Ishikawa (cell line): ENCODE measurements around the gene RAB28.

Source experiments
- CEBPB ChIP-seq: IDR thresholded peaks from 2 replicates; pipeline ENCODE4 v1.6.1; 2012
- CREB1 ChIP-seq: IDR thresholded peaks from 2 replicates; pipeline ENCODE4 v1.6.1; 2012; ENCODE audit warnings: low read depth
- EGR1 ChIP-seq: IDR thresholded peaks from 2 replicates; pipeline ENCODE4 v1.6.1; 2012
- EP300 ChIP-seq: IDR thresholded peaks from 2 replicates; pipeline ENCODE4 v1.6.1; 2012; ENCODE audit warnings: borderline replicate concordance
- FOXM1 ChIP-seq: IDR thresholded peaks from 2 replicates; pipeline ENCODE4 v1.6.1; 2012; ENCODE audit warnings: low read depth, borderline replicate concordance
- MAX ChIP-seq: IDR thresholded peaks from 2 replicates; pipeline ENCODE4 v1.6.1; 2012
- NFIC ChIP-seq: IDR thresholded peaks from 2 replicates; pipeline ENCODE4 v1.6.1; 2012
- RAD21 ChIP-seq: IDR thresholded peaks from 2 replicates; pipeline ENCODE4 v1.6.1; 2012; ENCODE audit warnings: low read depth
- REST ChIP-seq: IDR thresholded peaks from 2 replicates; pipeline ENCODE4 v1.6.1; 2012; ENCODE audit warnings: low read depth, mild to moderate bottlenecking
- TAF1 ChIP-seq: IDR thresholded peaks from 2 replicates; pipeline ENCODE4 v1.6.1; 2012; ENCODE audit warnings: low read depth, mild to moderate bottlenecking
- TCF12 ChIP-seq: IDR thresholded peaks from 2 replicates; pipeline ENCODE4 v1.6.1; 2012; ENCODE audit warnings: low read depth
- TEAD4 ChIP-seq: IDR thresholded peaks from 2 replicates; pipeline ENCODE4 v1.6.1; 2012
- USF1 ChIP-seq: IDR thresholded peaks from 2 replicates; pipeline ENCODE4 v1.6.1; 2012
- YY1 ChIP-seq: IDR thresholded peaks from 2 replicates; pipeline ENCODE4 v1.6.1; 2012; ENCODE audit warnings: low read depth
- ZBTB7A ChIP-seq: IDR thresholded peaks from 2 replicates; pipeline ENCODE4 v1.6.1; 2012; ENCODE audit warnings: low read depth

The RAB28 gene

GRCh38 chr4:13403833-13404232 lies 80.3 kb downstream of the RAB28 start:
- TF ChIP-seq TCF12, result no peak
- TF ChIP-seq RAD21, result no peak
- no peak for TF ChIP-seq REST
- TF ChIP-seq CREB1, result no peak
- TF ChIP-seq FOXM1, result no peak
- no peak for TF ChIP-seq ZBTB7A
- no peak for TF ChIP-seq MAX
- no peak for TF ChIP-seq EP300
- TF ChIP-seq YY1, result no peak
- TF ChIP-seq USF1, result no peak
- TF ChIP-seq TAF1, result no peak
- no peak for TF ChIP-seq NFIC
- no peak for TF ChIP-seq TEAD4
- TF ChIP-seq CEBPB, result no peak
- no peak for TF ChIP-seq EGR1

GRCh38 chr4:13403326-13403725 lies 80.8 kb downstream of the RAB28 start:
- no peak for TF ChIP-seq EP300
- no peak for TF ChIP-seq CEBPB
- no peak for TF ChIP-seq NFIC
- TF ChIP-seq ZBTB7A, result no peak
- TF ChIP-seq CREB1, result no peak
- no peak for TF ChIP-seq USF1
- TF ChIP-seq TAF1, result no peak
- TF ChIP-seq TCF12, result no peak
- TF ChIP-seq TEAD4, result no peak
- TF ChIP-seq MAX, result no peak
- no peak for TF ChIP-seq REST
- TF ChIP-seq EGR1, result no peak
- no peak for TF ChIP-seq RAD21
- no peak for TF ChIP-seq YY1
- TF ChIP-seq FOXM1, result no peak

- no peak for TF ChIP-seq TEAD4
- no peak for TF ChIP-seq TCF12
- no peak for TF ChIP-seq TAF1
- TF ChIP-seq EP300, result no peak
- no peak for TF ChIP-seq YY1
- TF ChIP-seq CREB1, result no peak
- no peak for TF ChIP-seq MAX
- no peak for TF ChIP-seq EGR1
- TF ChIP-seq ZBTB7A, result no peak
- no peak for TF ChIP-seq REST
- TF ChIP-seq CEBPB, result no peak
- no peak for TF ChIP-seq RAD21
- TF ChIP-seq NFIC, result no peak
- TF ChIP-seq FOXM1, result no peak
- TF ChIP-seq USF1, result no peak
Measured at GRCh38 chr4:13399257-13399656, 84.9 kb downstream of the RAB28 start.

- TF ChIP-seq TEAD4 (no peak), MAX (no peak), EP300 (no peak), EGR1 (no peak), USF1 (no peak), CREB1 (no peak), YY1 (no peak), CEBPB (no peak), ZBTB7A (no peak), NFIC (no peak), TAF1 (no peak), RAD21 (no peak), TCF12 (no peak), REST (no peak), FOXM1 (no peak)
Measured at GRCh38 chr4:13396161-13396560, 88.0 kb downstream of the RAB28 start.
